NCI-H146 treated with DMSO at 0.1 percent for 48 hours (cell line): ENCODE measurements around the gene ZC3H7B.
A peak's percentile ranks its signal among the peaks of the same experiment; 100 is the strongest.

Experiments used
- DNase-seq: peaks from one replicate; lab custom pipeline; 2025; ENCODE audit not compliant: unreplicated experiment; lab: John Stamatoyannopoulos, UW

The ZC3H7B gene

DNA sequence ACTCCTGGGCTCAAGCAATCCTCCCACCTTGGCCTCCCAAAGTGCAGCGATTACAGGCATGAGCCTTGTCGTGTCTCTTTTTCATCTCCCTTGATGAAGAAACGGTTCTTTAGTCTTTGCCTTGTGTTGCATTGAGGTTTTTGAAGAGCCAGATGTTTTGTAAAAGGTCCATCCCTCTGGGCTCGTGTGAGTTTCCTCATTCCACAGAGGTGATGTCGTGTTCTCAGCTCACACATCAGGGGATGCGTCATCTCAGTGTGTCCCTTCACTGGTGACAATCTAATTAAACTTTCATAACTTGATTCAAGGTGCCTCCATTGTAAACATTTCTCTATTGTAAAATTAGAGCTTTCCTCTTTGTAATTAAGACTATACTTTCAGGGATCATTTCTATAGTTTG, 50.7 kb downstream of the ZC3H7B start:
- no peak for DNase-seq

DNA sequence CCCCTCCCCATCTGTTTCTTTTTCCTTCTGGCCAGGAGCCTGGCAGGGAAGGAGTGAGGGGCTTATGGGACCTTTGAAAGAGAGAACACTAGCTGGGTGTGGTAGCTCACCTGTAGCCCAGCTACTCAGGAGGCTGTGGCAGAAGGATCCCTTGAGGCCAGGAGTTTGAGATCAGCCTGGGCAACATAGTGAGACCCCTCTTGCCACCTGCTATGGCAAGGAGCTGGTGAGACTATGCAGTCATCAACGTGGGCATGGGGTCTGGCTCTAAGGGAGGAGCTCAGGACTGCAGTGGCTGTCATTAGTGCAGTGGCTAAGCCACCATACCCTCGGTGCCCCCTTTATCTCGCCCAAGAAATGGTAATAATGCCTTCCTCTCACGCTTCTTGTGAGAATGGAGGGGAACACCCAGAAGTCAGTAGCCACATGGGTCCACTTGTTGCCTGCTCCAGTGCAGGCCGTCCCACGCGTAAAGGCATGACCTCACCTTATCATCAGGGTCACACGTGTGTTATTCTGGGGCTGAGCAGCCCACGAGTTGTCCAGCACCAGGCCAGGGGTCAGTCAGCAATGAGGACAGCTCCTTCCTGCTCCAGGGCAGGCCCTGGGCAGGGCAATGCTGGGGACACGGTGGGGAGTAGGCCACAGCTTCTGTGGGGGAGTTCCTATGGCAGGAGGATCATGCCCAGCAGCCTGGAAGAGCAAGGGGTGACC, 52.7 kb downstream of the ZC3H7B start:
- DNase-seq = no peak

DNA sequence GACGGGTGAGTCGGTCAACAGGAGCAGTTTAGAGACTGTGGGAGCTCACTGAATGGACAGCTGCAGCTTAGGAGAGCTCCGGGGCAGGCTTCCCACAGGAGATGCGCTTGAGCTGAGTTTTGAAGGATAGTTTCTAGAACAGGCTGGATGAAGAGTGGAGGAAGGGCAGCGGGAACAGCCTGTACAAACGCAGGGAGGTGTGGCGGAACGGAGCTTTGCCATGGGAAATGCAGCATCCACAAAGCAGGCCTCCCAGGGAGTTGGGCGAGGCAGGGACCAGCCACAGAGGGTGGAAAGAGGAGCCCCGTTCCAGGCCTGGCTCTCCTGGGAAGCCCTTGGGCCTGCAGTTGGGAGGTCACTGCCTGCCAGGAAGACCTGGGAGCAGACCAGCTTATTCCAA, 53.7 kb downstream of the ZC3H7B start:
- no peak for DNase-seq

DNA sequence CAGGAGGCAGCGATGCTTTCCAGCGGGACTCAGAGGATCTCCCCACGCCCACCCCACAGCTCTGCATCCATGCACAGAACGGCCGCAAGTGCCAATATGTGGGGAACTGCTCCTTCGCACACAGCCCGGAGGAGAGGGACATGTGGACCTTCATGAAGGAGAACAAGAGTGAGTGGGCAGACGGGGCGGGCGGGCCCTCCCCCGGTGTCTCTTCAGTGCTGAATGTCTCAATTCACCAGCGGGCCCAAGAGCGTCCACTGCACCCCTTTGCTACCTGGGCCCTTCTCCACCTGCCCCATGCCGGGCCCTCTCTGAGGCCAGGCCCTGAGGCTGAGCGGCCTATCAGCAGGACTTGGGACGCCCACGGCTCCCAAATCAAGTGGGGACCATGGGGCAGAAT, 54.6 kb downstream of the ZC3H7B start:
- DNase-seq = no peak

DNA sequence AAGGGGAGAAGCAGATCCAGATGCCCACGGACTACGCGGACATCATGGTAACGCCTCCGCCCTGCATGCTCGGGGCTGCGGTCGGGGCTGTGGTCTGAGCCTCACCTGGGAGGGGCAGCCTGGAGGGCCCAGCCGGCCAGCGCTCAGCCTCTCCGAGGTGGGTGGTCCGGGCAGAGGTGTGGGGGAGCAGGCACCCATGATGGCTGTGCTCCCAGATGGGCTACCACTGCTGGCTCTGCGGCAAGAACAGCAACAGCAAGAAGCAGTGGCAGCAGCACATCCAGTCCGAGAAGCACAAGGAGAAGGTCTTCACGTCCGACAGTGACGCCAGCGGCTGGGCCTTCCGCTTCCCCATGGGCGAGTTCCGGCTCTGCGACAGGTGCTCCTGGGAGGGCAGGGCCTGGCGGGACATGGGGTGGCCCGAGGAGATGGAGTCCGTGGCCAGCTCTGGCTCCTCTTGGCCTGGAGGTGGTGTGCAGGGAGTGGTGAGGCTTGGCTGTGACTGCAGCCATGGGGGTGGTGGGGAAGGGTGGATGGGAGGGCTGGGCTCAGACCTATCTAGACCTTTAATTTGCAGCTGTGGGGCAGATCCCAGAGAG, 55.2 kb downstream of the ZC3H7B start:
- no peak for DNase-seq

DNA sequence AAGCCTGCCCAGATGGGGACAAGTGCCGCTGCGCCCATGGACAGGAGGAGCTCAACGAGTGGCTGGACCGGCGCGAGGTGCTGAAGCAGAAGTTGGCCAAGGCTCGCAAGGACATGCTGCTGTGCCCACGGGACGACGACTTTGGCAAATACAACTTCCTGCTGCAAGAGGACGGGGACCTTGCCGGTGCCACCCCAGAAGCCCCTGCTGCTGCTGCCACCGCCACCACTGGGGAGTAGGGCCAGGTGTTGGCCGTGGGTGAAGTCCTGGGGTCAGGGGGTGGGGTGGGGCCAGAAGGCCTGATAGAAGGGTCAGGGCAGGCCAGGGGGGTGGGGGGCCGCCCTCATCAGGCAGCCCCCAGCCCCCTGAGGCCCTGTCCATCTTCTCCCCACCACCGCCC, 55.9 kb downstream of the ZC3H7B start:
- no peak for DNase-seq

DNA sequence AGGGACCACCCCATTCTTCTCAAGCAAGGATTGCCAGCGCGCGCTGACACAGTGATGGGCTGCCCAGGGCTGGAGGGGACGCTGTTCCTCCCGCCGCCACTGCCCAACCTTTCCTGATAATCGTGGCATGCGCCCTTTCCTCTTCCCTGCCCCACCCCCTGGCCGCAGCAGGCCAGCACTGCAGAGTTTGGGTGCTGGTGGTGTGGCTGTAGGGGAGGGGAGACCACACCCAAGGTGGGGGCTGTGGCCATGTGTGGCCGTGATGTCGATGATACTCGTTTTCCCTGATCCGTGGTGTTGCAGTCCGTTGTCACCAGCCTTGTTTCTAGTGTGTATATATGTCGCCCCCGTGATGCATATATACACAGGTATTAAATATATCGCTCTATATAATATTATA, 57.6 kb downstream of the ZC3H7B start:
- no peak for DNase-seq

DNA sequence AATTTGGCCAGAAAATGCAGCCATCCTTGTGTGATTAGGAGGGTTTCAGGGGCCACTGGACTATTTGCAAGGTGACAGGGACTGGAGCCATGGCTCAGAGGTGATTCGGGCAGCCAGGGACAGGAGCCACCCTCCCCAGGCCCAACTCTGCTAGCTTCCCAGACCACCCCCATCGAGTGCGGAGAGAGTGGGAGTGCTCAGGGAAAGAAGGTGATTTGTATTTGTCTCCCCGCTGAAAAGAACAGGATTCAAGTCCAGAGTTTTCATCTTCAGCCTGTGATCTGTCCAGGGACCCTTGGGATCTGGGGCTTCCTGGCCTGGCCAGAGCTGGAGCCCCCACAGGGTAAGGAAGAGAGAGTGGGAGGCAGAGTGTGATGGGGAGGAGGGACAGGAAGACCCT, 58.1 kb downstream of the ZC3H7B start:
- DNase-seq = no peak

DNA sequence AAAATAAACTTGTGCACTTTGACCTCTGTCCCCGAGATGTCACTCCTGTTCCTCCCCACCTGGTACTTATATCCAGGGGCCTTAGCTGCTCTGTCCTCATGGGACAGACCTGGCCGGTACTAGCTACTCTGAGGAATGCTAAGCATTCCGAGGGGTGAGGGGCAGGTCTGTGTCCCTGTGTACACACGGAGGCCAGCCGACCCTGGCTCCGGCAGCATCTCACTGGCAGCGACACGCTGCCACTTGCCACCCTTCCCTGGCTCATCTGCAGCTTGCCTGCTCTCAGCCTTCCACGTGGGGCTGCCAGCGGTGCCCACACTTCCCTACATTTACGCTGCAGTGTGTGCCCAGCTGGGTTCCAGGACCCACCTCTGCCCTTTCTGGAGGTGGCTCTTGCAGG, 58.8 kb downstream of the ZC3H7B start:
- no peak for DNase-seq

DNA sequence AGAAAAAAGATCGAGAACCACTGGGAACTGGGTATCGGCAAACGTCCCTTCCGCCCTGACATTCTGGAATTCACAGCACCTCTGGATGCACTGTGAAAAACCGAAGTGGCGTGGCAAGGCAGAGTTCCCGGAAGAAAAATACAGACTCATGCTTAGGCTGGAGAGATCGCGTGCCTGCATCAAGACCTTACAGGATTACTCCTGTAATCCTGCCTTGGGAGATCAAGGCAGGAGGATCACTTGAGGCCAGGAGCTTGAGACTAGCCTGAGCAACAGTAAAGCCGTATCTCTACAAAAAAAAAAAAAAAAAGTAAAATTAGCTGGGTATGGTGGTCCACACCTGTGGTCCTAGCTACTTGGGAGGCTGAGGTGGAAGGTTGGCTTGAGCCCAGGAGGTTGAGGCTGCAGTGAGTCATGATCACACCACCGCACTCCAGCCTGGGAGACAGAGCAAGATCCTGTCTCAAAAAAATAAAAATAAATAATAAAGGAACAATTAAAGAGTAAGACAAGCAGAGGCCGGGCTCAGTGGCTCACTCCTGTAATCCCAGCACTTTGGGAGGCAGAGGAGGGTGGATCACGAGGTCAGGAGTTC, 60.5 kb downstream of the ZC3H7B start:
- no peak for DNase-seq

DNA sequence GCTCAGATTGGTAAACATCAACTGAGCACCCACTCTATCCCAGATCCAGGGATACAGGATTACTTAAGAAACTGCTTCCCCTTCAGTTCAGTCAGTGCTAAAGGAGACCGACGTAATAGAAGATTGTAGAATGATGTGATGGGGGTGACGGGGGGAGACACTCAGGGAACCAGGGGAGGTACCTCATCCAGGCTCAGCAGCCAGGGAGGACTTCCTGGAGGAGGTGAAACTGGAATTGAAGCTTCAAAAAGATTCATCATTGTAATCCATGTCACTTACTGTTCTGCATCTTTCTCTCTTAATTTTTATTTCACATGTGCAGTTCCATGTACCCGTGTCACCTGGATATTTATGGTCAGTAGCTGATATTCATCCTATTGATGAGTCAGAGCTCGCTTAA, 61.3 kb downstream of the ZC3H7B start:
- DNase-seq = no peak

DNA sequence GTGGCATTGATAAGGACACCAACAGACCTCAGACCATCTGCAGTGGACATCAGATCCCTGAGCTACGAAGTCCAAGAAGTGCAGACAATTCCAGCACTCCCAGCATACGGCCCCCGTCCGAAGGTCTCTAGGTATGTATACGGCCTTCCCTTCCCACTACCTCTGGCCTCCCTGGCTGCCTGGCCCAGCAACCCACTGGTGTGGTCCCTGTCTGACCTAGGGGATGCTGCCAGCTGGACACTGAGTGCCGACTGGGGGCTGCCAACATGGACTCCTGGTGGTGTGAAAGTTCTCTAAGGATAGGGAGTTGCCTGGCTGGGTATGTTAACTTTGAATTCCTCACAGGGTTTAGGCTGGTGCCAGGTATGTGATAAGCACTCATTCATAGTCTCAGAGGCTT, 62.9 kb downstream of the ZC3H7B start:
- DNase-seq = no peak

DNA sequence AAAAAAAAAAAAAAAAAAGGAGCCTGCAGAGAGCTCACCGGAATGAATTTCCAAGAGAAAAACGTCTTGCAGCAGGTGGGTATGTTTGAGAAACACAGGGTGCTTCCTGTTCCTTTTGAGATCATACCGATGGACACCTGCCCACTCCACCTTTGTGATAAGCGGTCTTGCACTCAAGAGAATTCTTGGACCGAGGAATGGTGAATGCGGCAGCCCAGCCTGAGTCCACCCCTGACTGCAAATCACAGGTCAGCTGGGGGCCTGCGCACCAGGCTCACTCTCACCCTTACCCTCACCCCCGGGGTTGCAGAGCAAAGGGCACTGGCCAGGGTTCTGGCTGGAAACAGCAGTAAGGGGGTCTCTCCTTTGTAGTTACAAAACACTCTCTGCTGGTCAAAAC, 63.6 kb downstream of the ZC3H7B start:
- peak; percentile 38 for DNase-seq

DNA sequence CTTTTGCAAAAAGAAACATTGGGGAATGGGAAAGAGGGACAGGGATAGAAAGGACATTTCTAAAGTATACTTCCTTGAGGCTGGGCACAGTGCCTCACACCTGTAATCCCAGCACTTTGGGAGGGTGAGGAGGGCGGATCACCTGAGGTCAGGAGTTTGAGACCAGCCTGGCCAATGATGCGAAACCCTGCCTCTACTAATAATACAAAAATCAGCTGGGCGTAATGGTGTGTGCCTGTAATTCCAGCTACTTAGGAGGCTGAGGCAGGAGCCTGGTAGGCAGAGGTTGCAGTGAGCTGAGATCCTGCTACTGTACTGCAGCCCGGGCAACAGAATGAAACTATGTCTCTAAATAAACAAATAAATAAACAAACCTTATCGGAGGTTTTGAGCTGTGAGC, 64.1 kb downstream of the ZC3H7B start:
- DNase-seq = no peak

DNA sequence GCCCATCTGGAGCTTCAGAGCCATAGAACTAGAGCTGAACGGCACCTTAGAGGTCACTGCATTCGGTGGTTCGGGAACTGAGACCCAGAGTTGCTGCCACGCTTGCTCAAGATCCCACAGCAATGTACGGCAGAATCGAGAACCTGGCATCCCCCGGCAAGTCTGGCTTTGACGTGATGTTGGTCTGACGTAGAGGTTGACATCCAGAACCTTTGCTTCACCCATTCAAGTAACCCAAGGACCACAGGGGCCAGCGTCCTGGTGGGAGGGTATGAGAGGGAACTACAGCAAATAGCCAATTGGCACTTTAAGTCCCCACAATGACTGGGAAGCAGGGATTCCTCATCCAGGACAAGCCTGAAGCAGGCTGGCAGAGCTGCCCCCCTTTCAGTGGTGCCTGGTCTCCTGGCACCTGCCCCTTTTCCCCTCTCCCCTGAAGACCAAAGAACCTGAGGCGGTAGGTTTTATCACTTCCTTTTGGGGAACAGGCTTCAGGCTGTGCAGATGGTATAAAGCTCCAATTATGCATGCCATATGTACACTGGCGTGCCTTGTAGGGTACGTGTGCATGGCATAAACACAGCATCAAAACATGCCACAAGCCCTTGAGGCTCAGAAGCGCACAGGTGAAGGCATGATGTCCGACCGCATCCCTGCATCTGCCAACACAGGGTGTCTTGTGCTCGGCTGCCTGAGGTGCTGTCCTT, 65.2 kb downstream of the ZC3H7B start:
- no peak for DNase-seq

DNA sequence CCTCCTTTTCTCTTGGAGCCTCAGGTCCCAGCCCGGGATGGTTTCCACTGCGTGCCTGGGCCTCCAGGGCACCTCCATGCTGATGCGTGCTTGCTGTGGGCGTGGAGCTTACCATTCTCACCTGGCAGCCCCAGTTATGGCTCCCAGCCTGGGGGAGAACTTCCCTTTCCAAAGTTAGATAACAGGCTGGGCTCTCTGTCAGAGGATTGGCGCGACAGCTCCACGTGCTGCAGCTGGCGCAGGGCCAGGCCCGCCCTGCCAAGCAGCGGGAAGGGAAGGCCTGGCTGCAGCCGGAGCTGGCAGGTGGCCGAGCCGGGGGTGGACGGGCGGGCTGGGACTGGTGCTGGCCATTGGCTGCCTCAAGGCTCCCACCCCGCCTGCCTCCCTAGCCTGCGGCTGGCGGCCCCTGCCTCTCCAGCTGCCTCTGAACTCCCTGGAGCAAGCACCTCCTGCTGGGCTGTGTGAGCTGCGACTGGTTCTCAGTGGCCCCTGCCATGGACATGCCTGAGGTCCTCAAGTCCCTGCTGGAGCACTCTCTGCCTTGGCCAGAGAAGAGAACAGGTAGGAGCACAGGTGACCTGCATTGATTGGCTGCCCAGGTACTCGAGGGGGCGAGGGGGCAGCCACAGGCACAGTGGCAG, 65.8 kb downstream of the ZC3H7B start:
- DNase-seq = peak; percentile 90

DNA sequence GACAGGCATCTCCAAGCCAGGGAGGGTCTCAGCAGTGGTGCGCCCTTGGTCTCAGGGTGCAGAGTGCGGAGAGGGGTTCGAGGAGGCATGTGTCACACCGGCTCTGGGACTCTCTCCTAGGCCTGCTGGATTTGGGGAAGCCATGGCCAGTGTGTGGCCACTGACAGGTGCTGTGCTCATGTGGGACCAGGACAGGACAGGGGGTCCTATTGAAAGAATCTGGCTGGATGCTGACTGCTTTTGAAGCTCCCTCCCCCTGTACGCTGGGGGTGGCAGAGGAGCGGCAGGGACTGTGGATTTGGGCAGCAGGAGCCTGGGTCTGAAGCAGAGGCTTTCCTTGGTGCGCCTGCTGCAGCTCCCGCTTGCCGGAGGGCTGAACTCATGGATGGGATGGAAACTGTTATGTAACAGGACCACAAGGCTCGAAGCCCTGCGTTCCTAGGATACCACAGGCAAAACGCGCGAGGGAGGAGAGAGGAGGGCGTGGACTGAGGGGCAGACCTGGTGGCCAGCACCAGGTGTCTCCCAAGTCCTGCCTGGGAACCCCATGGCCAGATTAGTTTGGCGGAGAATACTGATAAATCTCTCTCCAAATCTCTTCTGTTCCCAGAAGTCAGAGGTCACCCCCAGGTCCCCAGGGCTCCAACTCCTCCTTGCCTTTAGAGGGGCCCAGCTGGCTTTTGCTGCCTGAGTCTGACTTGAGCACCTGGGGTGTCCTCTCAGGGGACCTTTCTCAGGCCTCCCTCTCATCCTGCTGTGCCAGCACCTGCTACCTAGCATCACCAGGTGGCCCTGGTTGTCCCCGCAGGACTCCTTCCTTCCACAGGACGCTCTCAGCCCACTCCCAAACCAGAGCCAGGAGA, 66.6 kb downstream of the ZC3H7B start:
- DNase-seq = no peak

DNA sequence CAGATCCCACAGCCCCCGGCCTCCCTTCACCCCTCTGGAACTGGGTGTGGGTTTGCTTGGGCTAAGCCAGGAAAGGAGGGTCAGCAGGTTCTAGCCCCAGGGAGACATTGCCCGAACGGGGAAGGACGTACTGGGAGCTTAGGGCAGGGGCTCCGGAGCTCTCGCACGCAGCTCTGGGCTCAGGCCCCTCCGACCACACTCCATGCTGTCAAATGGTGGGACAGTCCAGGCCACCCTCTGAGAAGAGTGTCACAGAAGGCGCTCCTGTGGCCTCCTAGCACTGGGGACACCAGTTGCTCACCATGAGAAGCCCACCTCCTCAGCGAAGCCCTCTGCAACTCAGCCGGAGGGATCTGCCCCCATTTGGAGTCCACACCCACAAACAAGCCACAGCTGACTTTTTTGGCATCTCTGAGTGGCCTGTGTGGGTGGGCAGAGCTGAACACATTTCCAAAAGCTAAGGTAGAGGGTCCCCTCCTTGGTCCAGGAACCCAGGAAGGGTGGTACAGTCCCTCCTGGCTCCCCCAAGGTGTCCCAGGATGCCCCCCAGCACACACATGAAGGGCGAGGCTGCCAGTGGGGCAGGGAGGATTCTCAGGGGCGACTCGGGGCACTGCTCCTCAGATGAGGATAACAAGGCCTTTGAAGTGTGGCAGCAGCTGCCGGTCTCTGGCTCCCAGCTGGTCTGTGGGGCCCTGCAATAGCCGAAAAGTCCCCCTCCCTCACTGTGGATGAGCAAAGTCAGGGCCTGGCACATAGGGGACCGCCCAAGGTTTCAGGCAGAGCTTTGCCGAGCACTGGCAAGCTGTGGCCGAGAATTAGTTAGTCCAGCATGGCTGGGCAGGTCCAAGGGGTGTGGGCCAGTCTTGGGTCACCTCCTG, 67.5 kb downstream of the ZC3H7B start:
- no peak for DNase-seq

DNA sequence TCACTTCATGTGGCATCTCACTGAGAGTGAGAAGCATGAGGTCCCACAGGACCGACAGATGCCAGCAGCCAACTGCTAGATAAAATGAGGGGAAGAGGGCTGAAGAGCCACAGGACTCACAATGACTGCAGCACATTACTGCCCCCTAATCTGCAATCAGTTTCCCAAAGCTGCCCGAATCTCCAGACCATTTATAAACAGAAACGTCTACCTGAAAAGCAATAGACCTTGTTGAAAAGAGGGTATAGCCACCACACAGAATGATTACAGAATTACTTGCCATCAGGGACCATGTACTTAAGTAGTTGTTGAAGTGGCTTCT, 68.1 kb downstream of the ZC3H7B start:
- DNase-seq = no peak

DNA sequence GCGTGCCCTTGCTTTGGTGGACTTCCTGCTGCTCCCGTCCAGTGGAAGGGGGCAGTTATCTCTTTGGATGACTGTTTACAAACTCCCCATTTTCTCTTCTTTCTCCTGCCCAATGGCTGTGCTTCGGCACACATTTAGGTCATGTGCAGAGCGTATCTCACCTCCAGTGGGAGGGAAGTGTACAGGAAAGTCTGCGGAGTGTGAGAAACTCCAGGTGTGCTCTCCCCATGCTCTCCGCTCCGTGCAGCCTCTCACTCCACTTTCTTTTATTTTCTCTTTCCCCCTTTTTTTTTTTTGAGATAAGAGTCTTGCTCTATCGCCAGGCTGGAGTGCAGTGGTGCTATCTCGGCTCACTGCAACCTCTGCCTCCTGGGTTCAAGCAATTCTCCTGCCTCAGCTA, 68.5 kb downstream of the ZC3H7B start:
- DNase-seq = no peak
